Stimulated activated CD4-positive, alpha-beta T cell treated with anti-CD3 and anti-CD28 coated beads, Interleukin-1b, Interleukin-23, amount 100 ng/mL, for 48 hours (primary cell): ENCODE data around the gene TRIM54.
"Not testable (repeated sequence)": the region's sequence is repeated elsewhere in the genome, so short reads cannot be mapped to it uniquely, and the experiment has no call there.

Experiments used
- DNase-seq: peaks from one replicate; pipeline ENCODE4 v3.0.0-alpha.2; 2020

TRIM54 gene

GRCh38 chr2:27316655-27317412 lies 34.6 kb downstream of the TRIM54 start:
- DNase-seq: no peak

- DNase-seq: not testable (repeated sequence)
These were observed 37.6 kb downstream of the TRIM54 start for GRCh38 chr2:27319839-27320238.

DNA sequence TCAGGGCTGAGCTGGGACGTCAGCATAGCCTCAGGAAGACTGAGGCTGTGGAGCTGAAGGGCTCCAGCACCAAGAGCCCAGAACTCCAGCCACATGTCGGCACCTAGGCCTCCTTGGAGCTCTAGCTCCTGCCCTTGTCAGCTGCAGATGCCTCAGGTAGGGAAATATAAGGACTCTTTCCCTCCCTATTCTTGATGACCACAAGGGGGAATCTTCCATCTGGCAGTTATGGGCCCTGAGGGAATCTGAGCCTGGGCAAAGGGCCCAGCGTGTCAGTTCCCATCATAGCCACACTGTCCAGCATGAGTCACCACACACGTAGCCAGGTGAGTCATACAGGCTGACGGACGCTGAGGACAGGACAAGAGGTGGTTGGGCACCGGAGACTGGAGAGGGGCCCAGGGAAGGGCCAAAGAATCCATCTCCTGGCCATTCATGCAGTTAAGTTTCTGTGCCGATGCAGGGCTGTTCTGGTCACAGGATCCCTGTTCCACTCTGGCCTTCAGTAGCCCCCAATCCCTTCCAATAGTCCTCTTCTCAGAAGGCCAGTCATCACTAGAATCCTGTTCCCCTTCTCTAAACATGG lies 38.8 kb downstream of the TRIM54 start:
- no peak for DNase-seq

- no peak for DNase-seq
These were observed 40.1 kb downstream of the TRIM54 start for GRCh38 chr2:27322301-27322765.

GRCh38 chr2:27322766-27323595 lies 40.8 kb downstream of the TRIM54 start, which contains the start of gene MPV17:
MPV17 (minus strand) TSS chr2:27323097; CDS start chr2:27322517, 580 bp downstream.
- DNase-seq: peak; percentile 88

DNA sequence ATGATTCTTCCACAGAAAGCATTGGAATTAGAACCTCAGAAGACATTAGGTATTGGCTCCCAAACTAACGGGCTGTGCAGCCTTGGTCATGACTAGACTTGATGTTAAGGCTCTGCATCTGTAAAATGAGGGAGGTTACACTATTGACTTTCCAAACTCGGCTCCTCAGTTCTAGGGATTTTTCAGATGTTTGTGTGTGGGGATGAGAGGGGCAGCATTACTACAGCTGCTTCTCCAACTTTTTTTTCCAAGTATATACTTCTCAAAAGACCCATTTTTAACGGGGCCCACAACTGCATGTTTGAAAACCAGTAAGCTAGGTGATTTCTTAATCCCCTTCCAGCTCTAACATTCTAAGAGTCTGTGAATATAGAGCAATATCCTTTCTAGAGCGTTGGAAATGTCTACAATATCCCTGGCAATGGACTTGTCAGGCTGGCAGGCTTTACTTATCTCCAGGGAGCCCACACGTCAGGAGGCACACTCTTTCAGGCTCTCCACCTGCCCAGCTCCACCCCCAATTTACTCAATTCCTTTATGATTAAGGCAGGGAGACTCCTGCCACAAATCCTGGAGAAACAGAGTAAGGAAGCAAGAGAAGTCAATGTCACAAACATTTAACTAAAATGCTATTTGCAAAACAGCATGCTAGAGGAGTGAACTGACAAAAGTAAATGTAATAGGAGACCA lies 41.5 kb downstream of the TRIM54 start:
- DNase-seq: no peak

DNA sequence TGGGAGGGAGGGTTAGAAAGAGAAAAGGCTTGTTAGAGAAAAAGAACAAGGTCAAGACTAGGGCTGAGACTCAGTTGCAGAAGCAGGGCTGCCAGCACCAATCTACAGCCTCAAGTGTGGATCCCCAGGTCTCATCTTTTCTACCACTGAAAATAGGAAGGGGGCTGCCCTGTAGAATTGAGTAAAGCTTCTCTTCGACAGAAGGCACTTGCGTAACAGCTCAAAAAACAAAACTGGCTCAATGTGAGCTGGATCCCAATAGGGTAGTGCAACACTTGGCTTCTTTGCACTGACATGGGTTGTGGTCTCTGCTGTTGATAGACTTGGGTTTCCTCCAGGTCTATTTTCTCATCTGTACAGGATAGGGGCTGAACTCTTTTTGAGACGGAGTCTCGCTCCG lies 42.5 kb downstream of the TRIM54 start:
- DNase-seq: no peak

- DNase-seq: no peak
These were observed 53.1 kb downstream of the TRIM54 start for GRCh38 chr2:27335311-27335710.

DNA sequence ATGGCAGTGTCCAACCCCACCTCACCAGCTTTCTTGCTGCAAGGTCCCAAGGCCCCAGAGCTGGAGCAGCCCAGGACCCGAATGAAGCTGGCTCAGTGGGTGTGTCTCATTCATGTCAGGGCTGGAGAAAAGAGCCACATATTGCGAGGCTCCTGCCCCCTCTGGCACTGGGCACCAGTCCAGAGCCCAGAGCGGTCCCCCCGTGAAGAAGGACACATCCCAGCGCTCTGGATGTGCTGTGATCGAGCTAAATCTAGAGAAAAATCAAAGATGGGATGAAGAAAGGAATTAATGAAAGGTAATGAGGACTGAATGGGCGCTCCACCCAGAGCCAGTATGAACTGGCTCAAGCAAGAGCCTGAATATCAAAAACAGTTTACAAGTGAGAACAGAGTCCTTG lies 53.9 kb downstream of the TRIM54 start:
- DNase-seq: no peak

DNA sequence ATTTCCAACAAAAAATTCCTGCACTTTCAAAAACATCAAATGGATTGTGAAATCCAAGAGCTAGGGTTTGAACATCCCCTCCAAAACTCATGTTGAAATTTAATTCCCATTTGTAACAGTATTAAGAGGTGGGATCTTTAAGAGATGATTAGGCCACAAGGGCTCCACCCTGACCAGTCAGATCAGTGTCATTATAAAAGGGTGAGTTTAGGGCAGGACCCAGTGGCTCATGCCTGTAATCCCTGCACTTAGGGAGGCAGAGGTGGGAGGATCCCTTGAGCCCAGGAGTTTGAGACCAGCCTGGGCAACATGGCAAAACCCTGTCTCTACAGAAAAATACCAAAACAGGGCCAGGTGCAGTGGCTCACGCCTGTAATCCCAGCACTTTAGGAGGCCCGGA lies 65.4 kb downstream of the TRIM54 start:
- no peak for DNase-seq

- DNase-seq: no peak
These were observed 68.0 kb downstream of the TRIM54 start for GRCh38 chr2:27350106-27350693.

GRCh38 chr2:27351802-27352598 lies 69.8 kb downstream of the TRIM54 start:
- no peak for DNase-seq

DNA sequence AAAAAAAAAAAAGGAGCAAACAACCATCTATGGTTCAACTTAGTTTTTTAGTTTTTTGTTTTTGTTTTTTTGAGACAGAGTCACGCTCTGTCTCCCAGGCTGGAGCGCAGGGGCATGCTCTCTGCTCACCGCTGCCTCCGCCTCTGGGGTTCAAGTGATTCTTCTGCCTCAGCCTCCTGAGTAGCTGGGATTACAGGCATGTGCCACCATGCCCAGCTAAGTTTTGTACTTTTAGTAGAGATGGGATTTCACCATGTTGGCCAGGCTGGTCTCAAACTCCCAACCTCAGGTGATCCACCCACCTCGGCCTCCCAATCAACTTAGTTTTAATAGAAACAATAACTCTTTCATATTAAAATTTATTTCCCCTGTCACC lies 71.1 kb downstream of the TRIM54 start:
- DNase-seq: not testable (repeated sequence)

DNA sequence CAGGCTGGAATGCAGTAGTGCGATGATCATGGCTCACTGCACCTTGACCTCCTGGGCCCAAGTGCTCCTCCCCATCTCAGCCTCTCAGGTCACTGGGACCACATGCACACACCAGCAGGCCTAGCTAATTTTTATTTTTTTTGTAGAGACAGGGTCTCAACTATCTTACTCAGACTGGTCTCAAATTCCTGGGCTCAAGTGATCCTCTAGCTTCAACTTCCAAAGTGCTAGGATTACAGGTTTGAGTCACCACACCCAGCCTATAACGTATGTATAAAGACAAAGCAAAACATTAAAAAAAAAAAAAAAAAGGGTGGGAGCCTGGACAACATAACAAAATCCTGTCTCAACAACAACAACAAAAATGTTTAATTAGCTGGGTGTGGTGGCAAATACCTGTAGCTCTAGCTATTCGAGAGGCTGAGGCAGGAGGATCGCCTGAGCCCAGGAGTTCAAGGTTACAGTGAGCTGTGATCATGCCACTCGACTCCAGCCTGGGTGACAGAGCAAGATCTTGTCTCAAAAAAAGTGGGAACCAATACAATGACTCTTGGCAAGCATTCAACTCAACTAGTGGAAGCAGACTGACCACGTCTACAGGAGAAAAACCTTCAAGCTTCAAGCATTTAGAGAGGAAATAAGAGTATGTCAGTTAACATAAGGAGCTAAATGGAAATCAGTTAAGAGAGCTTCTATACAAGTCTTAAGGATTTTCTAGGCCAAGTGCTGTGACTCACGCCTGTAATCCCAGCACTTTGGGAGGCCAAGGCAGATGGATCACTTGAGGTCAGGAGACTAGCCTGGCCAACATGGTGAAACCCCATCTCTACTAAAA lies 71.8 kb downstream of the TRIM54 start:
- no peak for DNase-seq

GRCh38 chr2:27354597-27354927 lies 72.3 kb downstream of the TRIM54 start:
- no peak for DNase-seq

- DNase-seq: no peak
These were observed 73.8 kb downstream of the TRIM54 start for GRCh38 chr2:27356056-27356381.

GRCh38 chr2:27356382-27357181 lies 74.4 kb downstream of the TRIM54 start, which contains the start of gene GTF3C2:
GTF3C2 (minus strand) TSS chr2:27356764; CDS start chr2:27343554, 13,210 bp downstream.
- peak; percentile 94 for DNase-seq
